HEK293 (cell line): Measurements from ENCODE around the gene PAFAH1B2.

Experiments used
- CTCF ChIA-PET: fragments of 350-600 bp; formaldehyde crosslinking; extraction: SDS; loops from one replicate; lab custom pipeline; 2021; ENCODE audit warnings: antibody characterized with exemption; lab: Yijun Ruan, JAX
- POLR2A ChIA-PET: fragments of 300-600 bp; formaldehyde crosslinking; extraction: SDS; loops from one replicate; lab custom pipeline; 2020; ENCODE audit warnings: antibody characterized with exemption, inconsistent platforms; lab: Yijun Ruan, JAX
- H3K27ac ChIP-seq: fragments of 200-500 bp; sonication (Bioruptor generic); 2 replicates; pipeline ENCODE4 v1.5.1; 2014; ENCODE audit warnings: low read depth, low read length, control low read depth, inconsistent platforms; ENCODE audit errors: extremely low read depth
- H3K36me3 ChIP-seq, 2 experiments: fragments of 200-500 bp in 1 of 2; sonication (Bioruptor generic) in 1 of 2; 1 replicate in 1 of 2; 2 replicates in 1 of 2; pipeline ENCODE4 v1.5.1; 2014 to 2017; ENCODE audit warnings: inconsistent platforms in 2 of 2, low read length in 2 of 2; ENCODE audit not compliant: control insufficient read depth in 2 of 2, insufficient read depth in 1 of 2
- H3K4me1 ChIP-seq: fragments of 200-500 bp; sonication (Bioruptor generic); 2 replicates; pipeline ENCODE4 v1.5.1; 2014; ENCODE audit warnings: mild to moderate bottlenecking, low read length, inconsistent platforms; ENCODE audit not compliant: control insufficient read depth, insufficient read depth
- H3K4me3 ChIP-seq: 2 replicates; pipeline ENCODE4 v1.5.1; 2011; ENCODE audit warnings: low read depth, mild to moderate bottlenecking, control low read depth, low read length, moderate library complexity
- H3K9me3 ChIP-seq: fragments of 200-500 bp; sonication (Bioruptor generic); 2 replicates; pipeline ENCODE4 v1.5.1; 2014; ENCODE audit warnings: low read depth, low read length, inconsistent platforms; ENCODE audit not compliant: control insufficient read depth, insufficient read depth
- BCL6B ChIP-seq: fragments of 450-650 bp; formaldehyde crosslinking; IDR thresholded peaks from 2 replicates; pipeline ENCODE4 v1.5.1; 2017; ENCODE audit warnings: missing biosample characterization, missing genetic modification characterization
- FEZF1 ChIP-seq: fragments of 450-650 bp; formaldehyde crosslinking; IDR thresholded peaks from 2 replicates; pipeline ENCODE4 v1.5.1; 2016; ENCODE audit warnings: missing biosample characterization, missing genetic modification characterization
- HOXD13 ChIP-seq: sonication (generic); formaldehyde crosslinking; IDR thresholded peaks from 2 replicates; pipeline ENCODE4 v1.8.0; 2022; ENCODE audit warnings: missing genetic modification reagents, borderline replicate concordance
- PBX3 ChIP-seq: sonication (generic); formaldehyde crosslinking; IDR thresholded peaks from 2 replicates; pipeline ENCODE4 v1.8.1; 2022; ENCODE audit warnings: mild to moderate bottlenecking, moderate library complexity, missing genetic modification reagents
- PRDM1 ChIP-seq: fragments of 450-650 bp; formaldehyde crosslinking; IDR thresholded peaks from 2 replicates; pipeline ENCODE4; 2016; ENCODE audit warnings: missing biosample characterization, missing genetic modification characterization
- REPIN1 ChIP-seq: fragments of 450-650 bp; formaldehyde crosslinking; IDR thresholded peaks from 2 replicates; pipeline ENCODE4 v1.5.1; 2017; ENCODE audit warnings: missing biosample characterization, missing genetic modification characterization, low read depth
- SETDB1 ChIP-seq: IDR thresholded peaks from one replicate; pipeline ENCODE4 v1.6.1; 2017; ENCODE audit warnings: mild to moderate bottlenecking, low read length, moderate library complexity, mixed read lengths; ENCODE audit not compliant: insufficient read length
- ZNF138 ChIP-seq: fragments of 450-650 bp; formaldehyde crosslinking; IDR thresholded peaks from 2 replicates; pipeline ENCODE4 v1.5.1; 2016; ENCODE audit warnings: missing biosample characterization, missing genetic modification characterization, borderline replicate concordance
- ZNF202 ChIP-seq: fragments of 450-650 bp; formaldehyde crosslinking; IDR thresholded peaks from 2 replicates; pipeline ENCODE4 v1.5.1; 2016; ENCODE audit warnings: missing biosample characterization, missing genetic modification characterization, borderline replicate concordance
- ZNF274 ChIP-seq, 2 experiments: fragments of 200-500 bp in 1 of 2; fragments of 450-650 bp in 1 of 2; sonication (Bioruptor generic) in 1 of 2; formaldehyde crosslinking in 1 of 2; IDR thresholded peaks; 2 replicates each; pipeline versions ENCODE4 v1.5.1 to v1.6.1; 2014 to 2016; ENCODE audit warnings: borderline replicate concordance in 1 of 2, inconsistent platforms in 1 of 2, low read length in 1 of 2, missing biosample characterization in 1 of 2, missing genetic modification characterization in 1 of 2
- ZNF311 ChIP-seq: fragments of 450-650 bp; formaldehyde crosslinking; IDR thresholded peaks from 2 replicates; pipeline ENCODE4 v1.5.1; 2017; ENCODE audit warnings: missing biosample characterization, missing genetic modification characterization, borderline replicate concordance
- ZNF37A ChIP-seq: fragments of 450-650 bp; IDR thresholded peaks from 2 replicates; pipeline ENCODE4 v1.5.1; 2018; ENCODE audit warnings: missing biosample characterization, missing genetic modification characterization
- ZNF416 ChIP-seq: fragments of 450-650 bp; formaldehyde crosslinking; IDR thresholded peaks from 2 replicates; pipeline ENCODE4 v1.5.1; 2016; ENCODE audit warnings: missing biosample characterization, missing genetic modification characterization
- ZNF621 ChIP-seq: fragments of 450-650 bp; formaldehyde crosslinking; IDR thresholded peaks from 2 replicates; pipeline ENCODE4 v1.5.1; 2017; ENCODE audit warnings: missing biosample characterization, missing genetic modification characterization
- ZNF768 ChIP-seq: fragments of 450-650 bp; formaldehyde crosslinking; IDR thresholded peaks from 2 replicates; pipeline ENCODE4 v1.5.1; 2018; ENCODE audit warnings: missing biosample characterization, mild to moderate bottlenecking, missing genetic modification characterization
- TF ChIP-seq, protein P1 (sequence below): fragments of 450-650 bp; formaldehyde crosslinking; IDR thresholded peaks from 2 replicates; pipeline ENCODE4 v1.5.1; 2016; ENCODE audit warnings: missing biosample characterization, missing genetic modification characterization, borderline replicate concordance
- TF ChIP-seq, protein P2 (sequence below): fragments of 450-650 bp; formaldehyde crosslinking; IDR thresholded peaks from 2 replicates; pipeline ENCODE4 v1.5.1; 2016; ENCODE audit warnings: missing biosample characterization, missing genetic modification characterization
- TF ChIP-seq, protein P3 (sequence below): fragments of 450-650 bp; formaldehyde crosslinking; IDR thresholded peaks from 2 replicates; pipeline ENCODE4 v1.5.1; 2016; ENCODE audit warnings: missing biosample characterization, missing genetic modification characterization
- TF ChIP-seq, protein P4 (sequence below): fragments of 450-650 bp; formaldehyde crosslinking; IDR thresholded peaks from 2 replicates; pipeline ENCODE4 v1.5.1; 2017; ENCODE audit warnings: missing biosample characterization, missing genetic modification characterization
- TF ChIP-seq, protein P5 (sequence below): fragments of 450-650 bp; formaldehyde crosslinking; optimal IDR thresholded peaks from 2 replicates; pipeline ENCODE3; 2016; ENCODE audit warnings: missing biosample characterization, mild to moderate bottlenecking, missing genetic modification characterization

Gene PAFAH1B2

GRCh38 chr11:117201658-117202305 is 57.7 kb downstream of the PAFAH1B2 start:
- Histone ChIP-seq H3K27ac (no peak overlapping the region), H3K36me3 (peaks cover 0 to 23% of the 10 kb centered on the region in 2 experiments; a peak in 1 of 3 replicates), H3K4me3 (no peak overlapping the region)
- CTCF ChIA-PET: interaction anchor here (0.8 to 2.0 kb wide), 6 partner anchors 8 to 30 kb away, joined by 3 to 4 read pairs (median 4); partner anchors contain the start of gene PCSK7
- TF ChIP-seq, protein P1, sequence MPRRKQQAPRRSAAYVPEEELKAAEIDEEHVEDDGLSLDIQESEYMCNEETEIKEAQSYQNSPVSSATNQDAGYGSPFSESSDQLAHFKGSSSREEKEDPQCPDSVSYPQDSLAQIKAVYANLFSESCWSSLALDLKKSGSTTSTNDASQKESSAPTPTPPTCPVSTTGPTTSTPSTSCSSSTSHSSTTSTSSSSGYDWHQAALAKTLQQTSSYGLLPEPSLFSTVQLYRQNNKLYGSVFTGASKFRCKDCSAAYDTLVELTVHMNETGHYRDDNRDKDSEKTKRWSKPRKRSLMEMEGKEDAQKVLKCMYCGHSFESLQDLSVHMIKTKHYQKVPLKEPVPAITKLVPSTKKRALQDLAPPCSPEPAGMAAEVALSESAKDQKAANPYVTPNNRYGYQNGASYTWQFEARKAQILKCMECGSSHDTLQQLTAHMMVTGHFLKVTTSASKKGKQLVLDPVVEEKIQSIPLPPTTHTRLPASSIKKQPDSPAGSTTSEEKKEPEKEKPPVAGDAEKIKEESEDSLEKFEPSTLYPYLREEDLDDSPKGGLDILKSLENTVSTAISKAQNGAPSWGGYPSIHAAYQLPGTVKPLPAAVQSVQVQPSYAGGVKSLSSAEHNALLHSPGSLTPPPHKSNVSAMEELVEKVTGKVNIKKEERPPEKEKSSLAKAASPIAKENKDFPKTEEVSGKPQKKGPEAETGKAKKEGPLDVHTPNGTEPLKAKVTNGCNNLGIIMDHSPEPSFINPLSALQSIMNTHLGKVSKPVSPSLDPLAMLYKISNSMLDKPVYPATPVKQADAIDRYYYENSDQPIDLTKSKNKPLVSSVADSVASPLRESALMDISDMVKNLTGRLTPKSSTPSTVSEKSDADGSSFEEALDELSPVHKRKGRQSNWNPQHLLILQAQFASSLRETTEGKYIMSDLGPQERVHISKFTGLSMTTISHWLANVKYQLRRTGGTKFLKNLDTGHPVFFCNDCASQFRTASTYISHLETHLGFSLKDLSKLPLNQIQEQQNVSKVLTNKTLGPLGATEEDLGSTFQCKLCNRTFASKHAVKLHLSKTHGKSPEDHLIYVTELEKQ (tag by site-specific recombination): no peak
- no peak for TF ChIP-seq ZNF37A (tag by site-specific recombination)
- TF ChIP-seq, protein P2, sequence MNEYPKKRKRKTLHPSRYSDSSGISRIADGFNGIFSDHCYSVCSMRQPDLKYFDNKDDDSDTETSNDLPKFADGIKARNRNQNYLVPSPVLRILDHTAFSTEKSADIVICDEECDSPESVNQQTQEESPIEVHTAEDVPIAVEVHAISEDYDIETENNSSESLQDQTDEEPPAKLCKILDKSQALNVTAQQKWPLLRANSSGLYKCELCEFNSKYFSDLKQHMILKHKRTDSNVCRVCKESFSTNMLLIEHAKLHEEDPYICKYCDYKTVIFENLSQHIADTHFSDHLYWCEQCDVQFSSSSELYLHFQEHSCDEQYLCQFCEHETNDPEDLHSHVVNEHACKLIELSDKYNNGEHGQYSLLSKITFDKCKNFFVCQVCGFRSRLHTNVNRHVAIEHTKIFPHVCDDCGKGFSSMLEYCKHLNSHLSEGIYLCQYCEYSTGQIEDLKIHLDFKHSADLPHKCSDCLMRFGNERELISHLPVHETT: no peak
- TF ChIP-seq PBX3 (CRISPR knock-in tag): no peak
- TF ChIP-seq ZNF621 (tag by site-specific recombination): no peak
- TF ChIP-seq, protein P3, sequence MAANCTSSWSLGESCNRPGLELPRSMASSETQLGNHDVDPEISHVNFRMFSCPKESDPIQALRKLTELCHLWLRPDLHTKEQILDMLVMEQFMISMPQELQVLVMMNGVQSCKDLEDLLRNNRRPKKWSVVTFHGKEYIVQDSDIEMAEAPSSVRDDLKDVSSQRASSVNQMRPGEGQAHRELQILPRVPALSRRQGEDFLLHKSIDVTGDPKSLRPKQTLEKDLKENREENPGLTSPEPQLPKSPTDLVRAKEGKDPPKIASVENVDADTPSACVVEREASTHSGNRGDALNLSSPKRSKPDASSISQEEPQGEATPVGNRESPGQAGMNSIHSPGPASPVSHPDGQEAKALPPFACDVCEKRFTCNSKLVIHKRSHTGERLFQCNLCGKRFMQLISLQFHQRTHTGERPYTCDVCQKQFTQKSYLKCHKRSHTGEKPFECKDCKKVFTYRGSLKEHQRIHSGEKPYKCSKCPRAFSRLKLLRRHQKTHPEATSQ (tag by site-specific recombination): no peak
- TF ChIP-seq SETDB1: no peak
- TF ChIP-seq, all 188 proteins: peak for 0
- Histone ChIP-seq H3K4me1 (no peaks in the 10 kb centered on the region), H3K9me3 (no peaks in the 10 kb centered on the region)
- POLR2A ChIA-PET: interaction anchor here (1.1 to 1.3 kb wide), 2 partner anchors 18 to 25 kb away, joined by 3 read pairs; no protein-coding TSS in a partner anchor

GRCh38 chr11:117202386-117203068 is 58.4 kb downstream of the PAFAH1B2 start:
- Histone ChIP-seq H3K4me3 (no peak overlapping the region), H3K36me3 (peaks cover 0 to 20% of the 10 kb centered on the region in 2 experiments; a peak in 1 of 3 replicates), H3K27ac (no peak overlapping the region), H3K4me1 (no peaks in the 10 kb centered on the region), H3K9me3 (no peaks in the 10 kb centered on the region)
- ChIA-PET POLR2A (interaction anchor here (1.1 to 1.5 kb wide), 3 partner anchors 18 to 24 kb away, joined by 3 read pairs; no protein-coding TSS in a partner anchor), CTCF (interaction anchor here (0.9 to 2.0 kb wide), 5 partner anchors 8 to 29 kb away, joined by 3 to 4 read pairs (median 4); partner anchors contain the start of gene PCSK7)
- TF ChIP-seq FEZF1 (no peak), BCL6B (tag by site-specific recombination) (no peak), ZNF138 (tag by site-specific recombination) (no peak), PRDM1 (no peak), ZNF202 (tag by site-specific recombination) (no peak), HOXD13 (CRISPR knock-in tag) (no peak), ZNF311 (tag by site-specific recombination) (no peak), ZNF416 (tag by site-specific recombination) (no peak), ZNF274 (IDR thresholded peaks at IDR 0.05; ENCODE audit: low read length) (no peak), ZNF274 (tag by site-specific recombination; IDR thresholded peaks at IDR 0.05; ENCODE audit: borderline replicate concordance) (no peak), REPIN1 (tag by site-specific recombination) (no peak), ZNF768 (tag by site-specific recombination) (no peak)
- TF ChIP-seq, protein P4, sequence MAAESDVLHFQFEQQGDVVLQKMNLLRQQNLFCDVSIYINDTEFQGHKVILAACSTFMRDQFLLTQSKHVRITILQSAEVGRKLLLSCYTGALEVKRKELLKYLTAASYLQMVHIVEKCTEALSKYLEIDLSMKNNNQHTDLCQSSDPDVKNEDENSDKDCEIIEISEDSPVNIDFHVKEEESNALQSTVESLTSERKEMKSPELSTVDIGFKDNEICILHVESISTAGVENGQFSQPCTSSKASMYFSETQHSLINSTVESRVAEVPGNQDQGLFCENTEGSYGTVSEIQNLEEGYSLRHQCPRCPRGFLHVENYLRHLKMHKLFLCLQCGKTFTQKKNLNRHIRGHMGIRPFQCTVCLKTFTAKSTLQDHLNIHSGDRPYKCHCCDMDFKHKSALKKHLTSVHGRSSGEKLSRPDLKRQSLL (tag by site-specific recombination): no peak
- TF ChIP-seq, protein P5, sequence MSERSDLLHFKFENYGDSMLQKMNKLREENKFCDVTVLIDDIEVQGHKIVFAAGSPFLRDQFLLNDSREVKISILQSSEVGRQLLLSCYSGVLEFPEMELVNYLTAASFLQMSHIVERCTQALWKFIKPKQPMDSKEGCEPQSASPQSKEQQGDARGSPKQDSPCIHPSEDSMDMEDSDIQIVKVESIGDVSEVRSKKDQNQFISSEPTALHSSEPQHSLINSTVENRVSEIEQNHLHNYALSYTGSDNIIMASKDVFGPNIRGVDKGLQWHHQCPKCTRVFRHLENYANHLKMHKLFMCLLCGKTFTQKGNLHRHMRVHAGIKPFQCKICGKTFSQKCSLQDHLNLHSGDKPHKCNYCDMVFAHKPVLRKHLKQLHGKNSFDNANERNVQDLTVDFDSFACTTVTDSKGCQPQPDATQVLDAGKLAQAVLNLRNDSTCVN: no peak
